Ovary (tissue), 3 donors: ENCODE measurements around the gene ATP8B2.

Experiments
- CTCF ChIP-seq, 3 donors: fragments of 450-650 bp in 2 of 3; fragments of 200-600 bp in 1 of 3; IDR thresholded peaks; one replicate each; pipeline versions ENCODE4 v1.5.1 to v1.8.0; 2016 to 2022; ENCODE audit warnings: antibody characterized with exemption in 3 of 3, mild to moderate bottlenecking in 1 of 3
- EP300 ChIP-seq: sonication (generic); formaldehyde crosslinking; IDR thresholded peaks from one replicate; pipeline ENCODE4 v1.6.1; 2017; ENCODE audit warnings: antibody characterized with exemption
- POLR2A ChIP-seq: fragments of 450-650 bp; IDR thresholded peaks from one replicate; pipeline ENCODE4 v1.6.1; 2017; ENCODE audit warnings: antibody characterized with exemption, mild to moderate bottlenecking, moderate library complexity
- donor health status: DM: no; HTN: no; CAD: no.

- TF ChIP-seq CTCF (IDR thresholded peaks at IDR 0.05) (no peak), EP300 (no peak), POLR2A (no peak)
These were observed 28.2 kb downstream of the ATP8B2 start for GRCh38 chr1:154353460-154353904.
